COLO829 (cell line): ENCODE results near the gene NAA80.
A peak's percentile ranks its signal among the peaks of the same experiment; 100 is the strongest.

ENCODE experiments used
- DNase-seq: peaks from one replicate; pipeline ENCODE4 v3.0.0; 2012; ENCODE audit warnings: low spot score

Gene NAA80

GRCh38 chr3:50258029-50258680, 41.0 kb downstream of the NAA80 start:
- DNase-seq: no peak

- no peak for DNase-seq
Measured at GRCh38 chr3:50256978-50257890, 42.0 kb downstream of the NAA80 start.

- DNase-seq: no peak
Measured at GRCh38 chr3:50255251-50255615, 44.0 kb downstream of the NAA80 start.

- DNase-seq: no peak
Measured at GRCh38 chr3:50254577-50255250, 44.5 kb downstream of the NAA80 start.

- no peak for DNase-seq
Measured at GRCh38 chr3:50251220-50251619, 48.0 kb downstream of the NAA80 start.

GRCh38 chr3:50250514-50250913, 48.7 kb downstream of the NAA80 start:
- DNase-seq: no peak

- DNase-seq: no peak
Measured at GRCh38 chr3:50249457-50249856, 49.7 kb downstream of the NAA80 start.

GRCh38 chr3:50248387-50248786, 50.8 kb downstream of the NAA80 start:
- no peak for DNase-seq

- peak; percentile 74 for DNase-seq
Measured at GRCh38 chr3:50246517-50246954, 52.7 kb downstream of the NAA80 start.
